SK-N-SH treated with all-trans-retinoic acid at 6 μM for 48 hours (cell line): ENCODE data around the gene OR2J2.

Source experiments
- ARNTL ChIP-seq: fragments of 450-650 bp; formaldehyde crosslinking; IDR thresholded peaks from 2 replicates; pipeline ENCODE4 v1.5.0; 2020; ENCODE audit warnings: low read depth, mild to moderate bottlenecking, moderate library complexity, borderline replicate concordance
- ESRRG ChIP-seq: fragments of 250-450 bp; sonication (Bioruptor Pico); IDR thresholded peaks from 2 replicates; pipeline ENCODE4 v1.6.1; 2021; ENCODE audit warnings: mild to moderate bottlenecking
- GLIS3 ChIP-seq: fragments of 250-450 bp; sonication (Bioruptor Pico); IDR thresholded peaks from 2 replicates; pipeline ENCODE4 v1.5.0; 2020; ENCODE audit warnings: mild to moderate bottlenecking, moderate library complexity
- ISL1 ChIP-seq: fragments of 250-450 bp; sonication (Bioruptor Pico); IDR thresholded peaks from 2 replicates; pipeline ENCODE4 v2.1.2; 2022; ENCODE audit warnings: mild to moderate bottlenecking, moderate library complexity
- PATZ1 ChIP-seq: fragments of 250-450 bp; sonication (Bioruptor Pico); IDR thresholded peaks from 2 replicates; pipeline ENCODE4 v1.8.0; 2020; ENCODE audit warnings: mild to moderate bottlenecking, moderate library complexity, borderline replicate concordance
- POU6F1 ChIP-seq: fragments of 250-450 bp; sonication (Bioruptor Pico); IDR thresholded peaks from 2 replicates; pipeline ENCODE4 v1.8.0; 2021; ENCODE audit warnings: low read depth, mild to moderate bottlenecking, moderate library complexity, borderline replicate concordance
- RARB ChIP-seq: fragments of 250-450 bp; sonication (Bioruptor Pico); IDR thresholded peaks from 2 replicates; pipeline ENCODE4 v1.8.0; 2021; ENCODE audit warnings: mild to moderate bottlenecking, moderate library complexity
- TCF4 ChIP-seq: fragments of 250-450 bp; sonication (Bioruptor Pico); IDR thresholded peaks from 2 replicates; pipeline ENCODE4 v1.8.0; 2021; ENCODE audit warnings: mild to moderate bottlenecking, moderate library complexity, borderline replicate concordance
- TSHZ2 ChIP-seq: fragments of 250-450 bp; sonication (Bioruptor Pico); IDR thresholded peaks from 2 replicates; pipeline ENCODE4 v1.5.0; 2020; ENCODE audit warnings: mild to moderate bottlenecking, moderate library complexity
- ZFP3 ChIP-seq: fragments of 250-450 bp; sonication (Bioruptor Pico); IDR thresholded peaks from 2 replicates; pipeline ENCODE4 v1.5.0; 2020; ENCODE audit warnings: mild to moderate bottlenecking, moderate library complexity

- TF ChIP-seq GLIS3 (CRISPR knock-in tag) (no peak), ZFP3 (CRISPR knock-in tag) (no peak), PATZ1 (CRISPR knock-in tag) (no peak), RARB (CRISPR knock-in tag) (no peak), ARNTL (CRISPR knock-in tag) (no peak), TSHZ2 (CRISPR knock-in tag) (no peak), ISL1 (CRISPR knock-in tag) (no peak), TCF4 (CRISPR knock-in tag) (no peak), POU6F1 (CRISPR knock-in tag) (no peak), ESRRG (no peak)
These were observed 31.3 kb downstream of the OR2J2 start for GRCh38 chr6:29201966-29202365.
